ENCODE results near the gene TRIM71.

Gene TRIM71

GRCh38 chr3:32857921-32858320 is 40.1 kb downstream of the TRIM71 start:
- H3K4me3 ChIP-seq (ENCODE audit: low read depth, low read length): no peak overlapping the region
- no peak for DNase-seq (ENCODE audit: low read depth)
- TF ChIP-seq CTCF (IDR thresholded peaks at IDR 0.05; ENCODE audit: control insufficient read depth, extremely low read depth, insufficient read depth): no peak

- no peak for DNase-seq (ENCODE audit: low read depth)
- no peak overlapping the region for H3K4me3 ChIP-seq (ENCODE audit: low read depth, low read length)
- no peak for TF ChIP-seq CTCF (IDR thresholded peaks at IDR 0.05; ENCODE audit: control insufficient read depth, extremely low read depth, insufficient read depth)
Observed at GRCh38 chr3:32859604-32860237, 41.9 kb downstream of the TRIM71 start.

- TF ChIP-seq CTCF (IDR thresholded peaks at IDR 0.05; ENCODE audit: control insufficient read depth, extremely low read depth, insufficient read depth): no peak
- H3K4me3 ChIP-seq (ENCODE audit: low read depth, low read length): no peak overlapping the region
- DNase-seq (ENCODE audit: low read depth): no peak
Observed at GRCh38 chr3:32860499-32860898, 42.7 kb downstream of the TRIM71 start.

GRCh38 chr3:32861681-32862080 is 43.9 kb downstream of the TRIM71 start:
- DNase-seq (ENCODE audit: low read depth): no peak
- TF ChIP-seq CTCF (IDR thresholded peaks at IDR 0.05; ENCODE audit: control insufficient read depth, extremely low read depth, insufficient read depth): no peak
- no peak overlapping the region for H3K4me3 ChIP-seq (ENCODE audit: low read depth, low read length)

- H3K4me3 ChIP-seq (ENCODE audit: low read depth, low read length): no peak overlapping the region
- TF ChIP-seq CTCF (IDR thresholded peaks at IDR 0.05; ENCODE audit: control insufficient read depth, extremely low read depth, insufficient read depth): no peak
- no peak for DNase-seq (ENCODE audit: low read depth)
Observed at GRCh38 chr3:32862247-32862935, 44.6 kb downstream of the TRIM71 start.

GRCh38 chr3:32862936-32863487 is 45.2 kb downstream of the TRIM71 start:
- no peak for TF ChIP-seq CTCF (IDR thresholded peaks at IDR 0.05; ENCODE audit: control insufficient read depth, extremely low read depth, insufficient read depth)
- H3K4me3 ChIP-seq (ENCODE audit: low read depth, low read length): no peak overlapping the region
- no peak for DNase-seq (ENCODE audit: low read depth)

Measured in LNCaP clone FGC (cell line).